IPS-18a (cell line): ENCODE results near the gene NCKAP1.

ENCODE experiments used
- H3K27ac ChIP-seq: one replicate; pipeline ENCODE4 v1.5.1; 2013; ENCODE audit warnings: low read length
- H3K27me3 ChIP-seq: one replicate; pipeline ENCODE4 v1.6.1; 2013; ENCODE audit warnings: mild to moderate bottlenecking, low read length; ENCODE audit not compliant: control insufficient read depth, insufficient read depth
- H3K36me3 ChIP-seq: one replicate; pipeline ENCODE4 v1.6.1; 2013; ENCODE audit warnings: low read depth, low read length; ENCODE audit not compliant: control insufficient read depth
- H3K4me1 ChIP-seq: one replicate; pipeline ENCODE4 v1.6.1; 2013; ENCODE audit warnings: low read depth, low read length; ENCODE audit not compliant: control insufficient read depth
- H3K4me3 ChIP-seq: one replicate; pipeline ENCODE4 v1.5.1; 2013; ENCODE audit warnings: low read length
- H3K9ac ChIP-seq: one replicate; pipeline ENCODE4 v1.6.1; 2013; ENCODE audit warnings: mild to moderate bottlenecking, low read length, moderate library complexity
- H3K9me3 ChIP-seq: one replicate; pipeline ENCODE4 v1.6.1; 2013; ENCODE audit warnings: low read depth, low read length; ENCODE audit not compliant: control insufficient read depth

The NCKAP1 gene

DNA sequence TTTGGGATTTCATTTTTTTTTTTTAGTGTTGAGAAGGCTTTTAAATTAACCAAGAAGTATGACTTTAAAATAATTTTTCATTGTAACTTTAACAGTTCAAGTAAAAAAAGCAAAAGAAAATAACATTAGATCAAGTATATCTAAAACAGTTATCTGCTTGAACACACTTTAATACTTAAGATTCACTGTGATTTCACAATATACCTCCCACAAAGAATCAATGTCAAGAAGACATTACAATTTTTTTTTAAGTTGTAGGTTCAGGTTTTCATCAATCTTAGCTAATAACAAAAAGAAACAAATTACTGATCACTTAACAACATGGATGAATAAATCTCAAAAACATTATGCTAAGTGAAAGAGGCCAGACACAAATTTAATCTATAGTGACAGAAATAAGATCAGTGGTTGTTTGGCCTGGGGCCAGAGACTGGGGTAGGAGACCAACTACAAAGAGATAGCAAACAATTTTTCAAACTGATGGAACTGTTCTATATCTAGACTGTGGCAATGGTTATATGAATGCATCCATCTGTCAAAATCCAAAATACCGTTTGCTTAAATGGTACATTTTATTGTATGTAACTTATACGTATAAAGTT, 97.0 kb downstream of the NCKAP1 start:
- Histone ChIP-seq H3K4me1 (no peaks in the 10 kb centered on the region), H3K27ac (no peak overlapping the region), H3K9ac (no peak overlapping the region), H3K9me3 (no peaks in the 10 kb centered on the region), H3K4me3 (no peak overlapping the region), H3K36me3 (peaks cover 48% of the 10 kb centered on the region), H3K27me3 (no peaks in the 10 kb centered on the region)

DNA sequence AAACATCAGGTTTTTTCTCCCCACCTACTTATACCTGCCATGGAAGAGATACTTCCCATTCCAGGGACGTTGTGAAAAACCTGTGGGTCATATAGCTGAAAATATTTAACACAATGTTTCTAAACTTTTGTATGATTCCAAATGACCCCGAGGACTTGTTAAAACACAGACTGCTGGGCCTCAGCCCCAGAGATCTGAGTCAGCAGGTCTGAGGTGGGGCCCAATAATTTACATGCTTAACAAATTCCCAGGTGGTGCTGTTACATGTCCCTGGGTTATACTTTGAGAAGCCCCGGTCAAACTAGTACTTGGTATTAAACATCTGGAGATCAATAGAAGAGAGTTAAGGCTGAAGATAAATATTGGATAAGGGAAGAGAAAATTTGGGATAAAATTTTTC, 100.4 kb downstream of the NCKAP1 start:
- no peaks in the 10 kb centered on the region for H3K4me1 ChIP-seq
- H3K27me3 ChIP-seq: no peaks in the 10 kb centered on the region
- no peak overlapping the region for H3K4me3 ChIP-seq
- no peak overlapping the region for H3K9ac ChIP-seq
- H3K27ac ChIP-seq: no peak overlapping the region
- peaks cover 55% of the 10 kb centered on the region for H3K36me3 ChIP-seq
- no peaks in the 10 kb centered on the region for H3K9me3 ChIP-seq

DNA sequence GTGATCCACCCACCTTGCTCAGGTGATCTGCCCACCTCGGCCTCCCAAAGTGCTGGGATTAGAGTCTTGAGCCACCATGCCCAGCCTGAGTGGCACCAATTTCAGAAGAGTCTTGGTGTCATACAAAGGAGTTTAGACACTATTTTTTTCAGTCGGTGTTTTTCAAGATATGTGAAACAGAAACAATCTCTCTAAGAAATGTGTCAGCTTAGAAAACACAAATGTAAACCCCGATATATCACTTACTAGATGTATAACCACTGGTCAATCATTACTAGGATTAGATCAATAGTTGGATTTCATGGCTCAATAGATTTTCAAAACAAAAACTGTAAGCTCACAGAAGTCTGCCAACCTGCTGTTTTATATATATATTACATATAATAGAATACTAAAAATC, 104.6 kb downstream of the NCKAP1 start:
- Histone ChIP-seq H3K9me3 (no peaks in the 10 kb centered on the region), H3K4me3 (no peak overlapping the region), H3K4me1 (peaks cover 3% of the 10 kb centered on the region), H3K27me3 (no peaks in the 10 kb centered on the region), H3K36me3 (peaks cover 61% of the 10 kb centered on the region), H3K9ac (no peak overlapping the region), H3K27ac (no peak overlapping the region)

DNA sequence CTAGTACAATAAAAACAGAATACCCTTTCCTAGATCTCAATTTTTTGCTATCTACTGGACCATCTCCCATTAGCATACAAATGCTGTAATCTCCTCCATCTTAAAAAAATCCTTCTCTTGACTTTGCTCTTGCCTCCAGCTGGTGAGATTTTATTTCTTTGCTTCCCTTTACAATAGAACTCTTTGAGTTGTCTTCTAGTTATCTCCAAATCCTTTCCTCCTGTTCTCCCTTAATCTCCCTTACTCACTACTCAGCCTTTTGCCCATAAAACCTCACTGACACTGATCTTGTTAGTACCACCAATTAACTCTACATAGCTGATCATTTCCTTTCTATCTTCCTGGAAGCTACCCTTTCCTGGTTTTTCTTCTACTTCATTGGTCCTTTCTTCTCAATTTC, 108.3 kb downstream of the NCKAP1 start:
- Histone ChIP-seq H3K36me3 (peaks cover 75% of the 10 kb centered on the region), H3K9ac (no peak overlapping the region), H3K27me3 (no peaks in the 10 kb centered on the region), H3K9me3 (no peaks in the 10 kb centered on the region), H3K4me3 (no peak overlapping the region), H3K27ac (no peak overlapping the region), H3K4me1 (peaks cover 3% of the 10 kb centered on the region)

DNA sequence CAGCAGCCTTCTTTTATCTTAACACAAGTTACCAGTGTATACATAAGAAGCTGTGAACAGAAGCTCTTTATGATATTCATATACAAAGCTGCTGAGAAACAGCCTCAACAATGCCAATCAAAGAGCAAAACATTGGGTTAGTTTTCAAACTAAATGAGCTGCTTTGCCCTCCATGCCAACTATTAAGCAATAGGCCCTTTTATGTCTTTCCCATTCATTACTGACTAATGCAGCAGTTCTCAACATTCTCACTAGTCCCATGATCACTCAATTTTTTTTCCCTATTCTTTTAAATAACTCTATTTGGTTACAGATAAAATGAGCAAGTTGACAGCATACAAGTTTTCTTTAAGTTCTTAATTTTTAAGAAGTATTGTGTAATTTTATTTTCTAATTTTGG, 114.0 kb downstream of the NCKAP1 start:
- peaks cover 38% of the 10 kb centered on the region for H3K36me3 ChIP-seq
- H3K27ac ChIP-seq: no peak overlapping the region

DNA sequence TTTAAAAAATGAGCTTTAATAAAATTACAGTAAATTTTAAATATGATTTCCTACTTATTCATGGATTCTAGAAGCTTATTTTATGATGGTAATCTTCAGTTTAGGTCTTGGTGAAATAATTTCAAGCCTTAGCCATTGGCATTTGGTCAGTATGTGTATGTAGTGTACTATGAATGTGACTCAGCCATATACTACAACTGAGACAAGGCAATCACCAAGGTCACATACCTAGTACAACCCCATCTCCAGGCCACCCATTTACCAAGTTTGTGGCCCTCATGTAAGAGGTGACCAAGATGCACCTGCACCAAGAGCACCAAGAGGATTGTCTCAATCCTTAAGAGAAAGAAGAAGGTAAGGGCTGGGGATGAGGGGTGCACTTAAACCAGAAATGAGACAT, 117.0 kb downstream of the NCKAP1 start:
- H3K4me1 ChIP-seq: no peaks in the 10 kb centered on the region
- H3K36me3 ChIP-seq: peaks cover 19% of the 10 kb centered on the region
- H3K27ac ChIP-seq: no peak overlapping the region
- H3K9me3 ChIP-seq: no peaks in the 10 kb centered on the region
- no peak overlapping the region for H3K4me3 ChIP-seq
- no peak overlapping the region for H3K9ac ChIP-seq
- no peaks in the 10 kb centered on the region for H3K27me3 ChIP-seq

More for the DNA sequence above, 114.0 kb downstream of the NCKAP1 start:
- H3K9me3 ChIP-seq: no peaks in the 10 kb centered on the region
- no peak overlapping the region for H3K9ac ChIP-seq
- H3K4me3 ChIP-seq: no peak overlapping the region
- no peaks in the 10 kb centered on the region for H3K4me1 ChIP-seq
- H3K27me3 ChIP-seq: no peaks in the 10 kb centered on the region

DNA sequence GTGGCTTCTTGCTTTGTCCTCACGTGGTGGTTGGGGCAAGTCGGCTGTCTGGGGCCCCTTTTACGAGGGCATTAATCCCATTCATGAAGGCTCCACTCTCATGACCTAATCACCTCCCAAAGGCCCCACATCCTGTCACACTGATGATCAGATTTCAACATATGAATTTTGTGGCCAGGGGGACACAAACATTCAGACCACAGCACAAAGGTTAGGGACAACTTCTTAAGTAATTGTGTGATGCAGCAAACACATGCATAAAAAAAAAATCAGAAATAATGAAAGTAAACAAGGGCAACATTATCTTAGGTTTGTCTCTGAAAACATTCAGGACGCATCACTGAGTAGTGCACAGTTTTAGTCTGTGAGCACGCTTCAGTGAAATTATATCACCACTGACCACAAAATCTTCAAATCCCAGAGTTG, 117.6 kb downstream of the NCKAP1 start:
- no peak overlapping the region for H3K9ac ChIP-seq
- no peaks in the 10 kb centered on the region for H3K4me1 ChIP-seq
- H3K9me3 ChIP-seq: no peaks in the 10 kb centered on the region
- no peak overlapping the region for H3K4me3 ChIP-seq
- no peaks in the 10 kb centered on the region for H3K27me3 ChIP-seq
- H3K36me3 ChIP-seq: peaks cover 13% of the 10 kb centered on the region
- no peak overlapping the region for H3K27ac ChIP-seq

DNA sequence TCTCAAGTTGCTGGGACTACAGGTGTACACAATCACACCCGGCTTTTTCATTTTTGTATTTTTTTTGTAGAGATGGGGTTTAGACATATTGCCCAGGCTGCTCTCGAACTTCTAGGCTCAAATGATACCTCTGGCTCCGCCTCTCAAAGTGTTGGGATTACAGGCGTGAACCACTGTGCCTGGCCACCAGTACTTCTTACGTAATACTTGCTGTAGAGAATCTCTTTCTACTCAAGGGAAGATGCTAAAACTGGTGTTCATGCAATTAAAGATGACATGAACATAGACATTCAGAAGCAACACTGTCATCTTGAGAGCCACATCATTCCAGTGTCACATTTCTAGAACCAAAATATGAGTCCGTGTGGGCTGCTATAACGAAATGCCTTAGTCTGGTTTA, 118.2 kb downstream of the NCKAP1 start:
- Histone ChIP-seq H3K36me3 (peaks cover 8% of the 10 kb centered on the region), H3K4me1 (no peaks in the 10 kb centered on the region), H3K9me3 (no peaks in the 10 kb centered on the region), H3K4me3 (no peak overlapping the region), H3K27me3 (no peaks in the 10 kb centered on the region), H3K9ac (no peak overlapping the region), H3K27ac (no peak overlapping the region)

DNA sequence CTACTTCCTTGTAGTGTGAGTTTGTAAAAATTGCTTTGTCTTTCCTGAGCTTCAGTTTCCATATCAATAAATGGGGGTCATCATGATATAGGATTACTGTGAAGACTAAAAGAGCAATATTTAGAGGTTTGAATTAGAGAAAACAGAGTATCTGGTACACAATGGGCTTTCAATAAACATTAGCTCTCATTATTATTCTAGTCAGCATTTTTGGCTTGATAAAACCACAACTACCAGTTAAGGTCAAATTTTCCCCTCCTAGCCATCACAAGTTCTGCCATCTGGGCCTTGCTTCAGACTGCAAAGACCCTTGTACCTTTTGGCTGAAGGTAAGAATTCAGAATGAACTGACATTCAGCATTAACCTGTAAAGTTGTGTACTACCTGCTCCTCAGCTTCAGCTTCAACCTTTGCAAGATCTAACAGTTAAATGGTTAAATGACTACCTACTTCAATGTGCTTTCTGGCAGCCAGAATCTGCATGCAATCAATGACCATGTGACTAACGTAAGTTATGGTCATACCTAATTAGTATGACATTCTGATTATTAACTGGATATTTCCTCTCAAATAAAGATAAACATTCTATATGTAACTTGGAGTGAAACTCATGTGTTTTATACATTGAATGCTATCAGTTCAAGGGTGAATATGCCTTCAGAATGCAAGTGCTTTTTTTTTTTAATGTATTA, 119.2 kb downstream of the NCKAP1 start:
- H3K9me3 ChIP-seq: no peaks in the 10 kb centered on the region
- H3K27me3 ChIP-seq: no peaks in the 10 kb centered on the region
- H3K4me3 ChIP-seq: no peak overlapping the region
- no peak overlapping the region for H3K9ac ChIP-seq
- no peaks in the 10 kb centered on the region for H3K4me1 ChIP-seq
- peaks cover 7% of the 10 kb centered on the region for H3K36me3 ChIP-seq
- no peak overlapping the region for H3K27ac ChIP-seq

DNA sequence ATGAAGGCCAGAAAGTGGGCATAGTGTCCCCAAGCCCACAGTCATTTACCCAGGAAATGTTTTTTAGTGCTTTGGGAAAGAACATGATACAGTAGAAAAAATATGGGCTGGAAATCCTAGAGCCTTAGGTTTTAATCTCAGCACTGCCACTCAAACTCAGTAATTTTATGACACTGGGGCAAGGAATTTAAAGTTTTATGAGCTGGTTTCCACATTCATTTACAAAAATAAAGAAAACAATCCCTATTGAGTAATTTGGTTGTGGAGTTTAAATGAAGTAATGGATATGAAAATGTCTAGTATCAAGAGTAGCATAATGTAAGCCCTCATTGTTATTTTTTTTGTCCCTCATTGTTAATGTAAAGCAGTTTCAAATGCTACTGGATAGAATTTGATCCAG, 120.3 kb downstream of the NCKAP1 start:
- peaks cover 5% of the 10 kb centered on the region for H3K36me3 ChIP-seq
- H3K27ac ChIP-seq: no peak overlapping the region
- no peak overlapping the region for H3K9ac ChIP-seq
- H3K9me3 ChIP-seq: no peaks in the 10 kb centered on the region
- no peaks in the 10 kb centered on the region for H3K4me1 ChIP-seq
- no peaks in the 10 kb centered on the region for H3K27me3 ChIP-seq
- no peak overlapping the region for H3K4me3 ChIP-seq

DNA sequence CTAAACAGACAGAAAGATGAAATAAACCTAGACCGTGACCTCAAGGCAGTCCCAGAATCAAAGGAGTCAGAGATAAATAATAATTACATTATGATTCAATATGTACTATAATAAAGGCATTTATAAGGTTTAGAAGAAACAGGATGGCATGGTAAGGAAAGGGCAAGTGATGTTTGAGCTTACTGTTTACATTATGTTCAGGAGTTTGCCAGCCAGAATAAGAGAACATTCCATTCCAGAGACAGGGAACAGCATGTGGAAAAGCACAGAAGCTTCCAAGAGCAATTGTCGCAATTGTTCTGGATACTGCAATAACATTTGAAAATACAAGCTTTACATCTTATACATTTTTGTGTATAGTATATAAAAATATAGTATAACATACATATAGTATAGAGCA, 121.8 kb downstream of the NCKAP1 start:
- Histone ChIP-seq H3K4me3 (no peak overlapping the region), H3K9ac (no peak overlapping the region), H3K27me3 (no peaks in the 10 kb centered on the region), H3K27ac (no peak overlapping the region), H3K36me3 (peaks cover 10% of the 10 kb centered on the region), H3K4me1 (no peaks in the 10 kb centered on the region), H3K9me3 (no peaks in the 10 kb centered on the region)
